Suprapubic skin (tissue), 3 donors: ENCODE results near the gene RUSF1.
A peak's percentile ranks its signal among the peaks of the same experiment; 100 is the strongest.

Source experiments
- CTCF ChIP-seq, 2 donors: fragments of 200-600 bp in 1 of 2; fragments of 450-650 bp in 1 of 2; sonication (generic) in 1 of 2; IDR thresholded peaks; one replicate each; pipeline ENCODE4 v1.5.1; 2016 to 2019; ENCODE audit warnings: antibody characterized with exemption in 2 of 2, mild to moderate bottlenecking in 1 of 2, moderate library complexity in 1 of 2
- POLR2AphosphoS5 ChIP-seq, 3 donors: sonication (generic); formaldehyde crosslinking; IDR thresholded peaks; one replicate each; pipeline ENCODE4 v1.6.1; 2017; ENCODE audit warnings: antibody characterized with exemption in 3 of 3

GRCh38 chr16:31472709-31473203 lies 35.4 kb downstream of the RUSF1 start:
- peak; percentile 40 to 80 for TF ChIP-seq CTCF (IDR thresholded peaks at IDR 0.05)
- peak in 1 of 3 donors; percentile 55 for TF ChIP-seq POLR2AphosphoS5 (IDR thresholded peaks at IDR 0.05)
